ENCODE data around the gene UIMC1. TPM values are rescaled to one million over a fixed set of nuclear protein-coding genes. Genes with fewer than 3 reads are reported as not detected.

The UIMC1 gene
- total and polyA plus RNA-seq, 2 donors from 2014 or later: 16.2 to 37.9 TPM

GRCh38 chr5:176952531-176953193 lies 53.9 kb downstream of the UIMC1 start:
- no peaks in the 10 kb centered on the region for H3K27me3 ChIP-seq (ENCODE audit: control insufficient read depth, insufficient read depth, low read length)
- no peak overlapping the region for H3K9ac ChIP-seq (ENCODE audit: low read length in 3 of 3)
- H3K4me1 ChIP-seq (ENCODE audit: control insufficient read depth in 2 of 3, insufficient read depth in 2 of 3, low read depth in 1 of 3, low read length in 3 of 3): no peaks in the 10 kb centered on the region
- FAIRE-seq: no peak
- H3K4me3 ChIP-seq (ENCODE audit: low read length in 3 of 3): no peak overlapping the region
- H3K36me3 ChIP-seq (ENCODE audit: control insufficient read depth in 2 of 3, insufficient read depth in 3 of 3, low read length in 3 of 3): peaks cover 0 to 13% (median 8%) of the 10 kb centered on the region in 3 donors
- no peak for DNase-seq
- H3K9me3 ChIP-seq (ENCODE audit: control insufficient read depth in 2 of 3, insufficient read depth in 1 of 3, low read length in 3 of 3): no peaks in the 10 kb centered on the region
- H3K27ac ChIP-seq (ENCODE audit: low read depth in 2 of 2, low read length in 2 of 2): no peak overlapping the region
- intact Hi-C loops (cut with DNase I): no loop called here
- TF ChIP-seq CTCF (IDR thresholded peaks at IDR 0.05; ENCODE audit: borderline replicate concordance, extremely low read depth, insufficient read depth): no peak

GRCh38 chr5:176948458-176948857 lies 58.1 kb downstream of the UIMC1 start:
- Histone ChIP-seq H3K27ac (ENCODE audit: low read depth in 2 of 2, low read length in 2 of 2) (no peak overlapping the region), H3K4me1 (ENCODE audit: control insufficient read depth in 2 of 3, insufficient read depth in 2 of 3, low read depth in 1 of 3, low read length in 3 of 3) (no peaks in the 10 kb centered on the region), H3K9ac (ENCODE audit: low read length in 3 of 3) (no peak overlapping the region), H3K36me3 (ENCODE audit: control insufficient read depth in 2 of 3, insufficient read depth in 3 of 3, low read length in 3 of 3) (peaks cover 2 to 8% (median 6%) of the 10 kb centered on the region in 3 donors), H3K9me3 (ENCODE audit: control insufficient read depth in 2 of 3, insufficient read depth in 1 of 3, low read length in 3 of 3) (no peaks in the 10 kb centered on the region), H3K27me3 (ENCODE audit: control insufficient read depth, insufficient read depth, low read length) (no peaks in the 10 kb centered on the region), H3K4me3 (ENCODE audit: low read length in 3 of 3) (no peak overlapping the region)
- intact Hi-C loops (cut with DNase I): no loop called here
- FAIRE-seq: no peak
- no peak for TF ChIP-seq CTCF (IDR thresholded peaks at IDR 0.05; ENCODE audit: borderline replicate concordance, extremely low read depth, insufficient read depth)
- no peak for DNase-seq

GRCh38 chr5:176947847-176948246 lies 58.7 kb downstream of the UIMC1 start:
- Histone ChIP-seq H3K9ac (ENCODE audit: low read length in 3 of 3) (no peak overlapping the region), H3K4me1 (ENCODE audit: control insufficient read depth in 2 of 3, insufficient read depth in 2 of 3, low read depth in 1 of 3, low read length in 3 of 3) (no peaks in the 10 kb centered on the region), H3K27me3 (ENCODE audit: control insufficient read depth, insufficient read depth, low read length) (no peaks in the 10 kb centered on the region), H3K4me3 (ENCODE audit: low read length in 3 of 3) (no peak overlapping the region), H3K9me3 (ENCODE audit: control insufficient read depth in 2 of 3, insufficient read depth in 1 of 3, low read length in 3 of 3) (no peaks in the 10 kb centered on the region), H3K27ac (ENCODE audit: low read depth in 2 of 2, low read length in 2 of 2) (no peak overlapping the region), H3K36me3 (ENCODE audit: control insufficient read depth in 2 of 3, insufficient read depth in 3 of 3, low read length in 3 of 3) (peaks cover 5 to 10% (median 8%) of the 10 kb centered on the region in 3 donors)
- intact Hi-C loops (cut with DNase I): no loop called here
- no peak for FAIRE-seq
- TF ChIP-seq CTCF (IDR thresholded peaks at IDR 0.05; ENCODE audit: borderline replicate concordance, extremely low read depth, insufficient read depth): no peak
- DNase-seq: no peak

- no peak overlapping the region for H3K9ac ChIP-seq (ENCODE audit: low read length in 3 of 3)
- no peak overlapping the region for H3K4me3 ChIP-seq (ENCODE audit: low read length in 3 of 3)
- no peaks in the 10 kb centered on the region for H3K4me1 ChIP-seq (ENCODE audit: control insufficient read depth in 2 of 3, insufficient read depth in 2 of 3, low read depth in 1 of 3, low read length in 3 of 3)
- intact Hi-C loops (cut with DNase I): no loop called here
- FAIRE-seq (no peak), DNase-seq (no peak)
- H3K36me3 ChIP-seq (ENCODE audit: control insufficient read depth in 2 of 3, insufficient read depth in 3 of 3, low read length in 3 of 3): peaks cover 5 to 9% (median 8%) of the 10 kb centered on the region in 3 donors
- H3K27ac ChIP-seq (ENCODE audit: low read depth in 2 of 2, low read length in 2 of 2): no peak overlapping the region
- no peak for TF ChIP-seq CTCF (IDR thresholded peaks at IDR 0.05; ENCODE audit: borderline replicate concordance, extremely low read depth, insufficient read depth)
- no peaks in the 10 kb centered on the region for H3K9me3 ChIP-seq (ENCODE audit: control insufficient read depth in 2 of 3, insufficient read depth in 1 of 3, low read length in 3 of 3)
- no peaks in the 10 kb centered on the region for H3K27me3 ChIP-seq (ENCODE audit: control insufficient read depth, insufficient read depth, low read length)
These were observed 62.3 kb downstream of the UIMC1 start for GRCh38 chr5:176944268-176944667.
